ENCODE measurements around the gene STS.

- TF ChIP-seq CTCF (IDR thresholded peaks at IDR 0.05) (no peak), POLR2A (IDR thresholded peaks at IDR 0.05) (no peak)
Observed at GRCh38 chrX:7139202-7140081, 8.1 kb upstream of the STS start.

Data from body of pancreas (tissue), 4 donors.